K562 (cell line): Measurements from ENCODE around the gene TMEM53. TPM values are rescaled to one million over a fixed set of nuclear protein-coding genes. Genes with fewer than 3 reads are reported as not detected.

Source experiments
- ATF3 ChIP-seq, 2 experiments: fragments of 450-650 bp in 1 of 2; sonication (generic) in 1 of 2; formaldehyde crosslinking in 1 of 2; IDR thresholded peaks in 1 of 2; conservative IDR thresholded peaks in 1 of 2; 2 replicates each; pipeline versions ENCODE4 v1.6.1 to v1.8.1; 2016 to 2023; ENCODE audit warnings: mild to moderate bottlenecking in 2 of 2, moderate library complexity in 2 of 2, inconsistent platforms in 1 of 2, missing genetic modification reagents in 1 of 2
- E2F5 ChIP-seq: sonication (generic); formaldehyde crosslinking; IDR thresholded peaks from 2 replicates; pipeline ENCODE4 v1.8.0; 2022; ENCODE audit warnings: mild to moderate bottlenecking, missing genetic modification reagents
- ETV1 ChIP-seq: fragments of 450-650 bp; conservative IDR thresholded peaks from 2 replicates; pipeline ENCODE4 v1.6.1; 2016; ENCODE audit warnings: missing genetic modification characterization, control low read depth, low read depth, missing compliant biosample characterization
- FOXO4 ChIP-seq: fragments of 450-650 bp; formaldehyde crosslinking; IDR thresholded peaks from 2 replicates; pipeline ENCODE4 v1.4.0; 2020; ENCODE audit warnings: mild to moderate bottlenecking, moderate library complexity
- HBP1 ChIP-seq: fragments of 450-650 bp; formaldehyde crosslinking; IDR thresholded peaks from 2 replicates; pipeline ENCODE4 v1.4.0; 2022; ENCODE audit warnings: missing genetic modification characterization
- HEY1 ChIP-seq: fragments of 250-450 bp; sonication (Bioruptor Pico); IDR thresholded peaks from 2 replicates; pipeline ENCODE4 v1.5.0; 2020; ENCODE audit warnings: mild to moderate bottlenecking, moderate library complexity, borderline replicate concordance
- HNRNPLL ChIP-seq: fragments of 200-400 bp; formaldehyde crosslinking; IDR thresholded peaks from 2 replicates; pipeline ENCODE4 v1.6.1; 2017; ENCODE audit warnings: low read length, low read depth, mild to moderate bottlenecking; ENCODE audit not compliant: poor library complexity, severe bottlenecking
- JUN ChIP-seq, 2 experiments: sonication (generic) in 1 of 2; formaldehyde crosslinking in 1 of 2; IDR thresholded peaks; 2 replicates each; pipeline versions ENCODE4 v1.6.1 to v1.8.0; 2012 to 2022; ENCODE audit warnings: borderline replicate concordance in 2 of 2, mild to moderate bottlenecking in 2 of 2, improper control_type of control experiment in 1 of 2, low read depth in 1 of 2, low read length in 1 of 2, missing genetic modification reagents in 1 of 2
- KLF13 ChIP-seq: fragments of 450-650 bp; IDR thresholded peaks from 2 replicates; pipeline ENCODE4 v1.6.1; 2016; ENCODE audit warnings: missing genetic modification characterization, low read depth, mild to moderate bottlenecking, missing compliant biosample characterization, moderate library complexity, borderline replicate concordance
- POLR2G ChIP-seq: fragments of 200-400 bp; formaldehyde crosslinking; IDR thresholded peaks from 2 replicates; pipeline ENCODE4 v1.6.1; 2017; ENCODE audit warnings: low read depth, mild to moderate bottlenecking, antibody characterized with exemption, low read length, moderate library complexity
- TAF9B ChIP-seq: fragments of 450-650 bp; IDR thresholded peaks from 2 replicates; pipeline ENCODE4 v1.6.1; 2018; ENCODE audit warnings: mild to moderate bottlenecking; ENCODE audit not compliant: partially characterized antibody
- TOE1 ChIP-seq, 2 experiments: fragments of 450-650 bp in 1 of 2; sonication (generic) in 1 of 2; formaldehyde crosslinking in 1 of 2; IDR thresholded peaks; 2 replicates each; pipeline versions ENCODE4 v1.7.1 to v1.8.0; 2016 to 2022; ENCODE audit warnings: borderline replicate concordance in 2 of 2, mild to moderate bottlenecking in 2 of 2, antibody characterized with exemption in 1 of 2, inconsistent platforms in 1 of 2, low read depth in 1 of 2, missing genetic modification reagents in 1 of 2, moderate library complexity in 1 of 2
- TSC22D4 ChIP-seq: fragments of 450-650 bp; IDR thresholded peaks from 2 replicates; pipeline ENCODE4 v1.6.1; 2016; ENCODE audit warnings: missing genetic modification characterization, missing biosample characterization, control low read depth
- ZC3H11A ChIP-seq: IDR thresholded peaks from 2 replicates; pipeline ENCODE4 v1.6.1; 2012; ENCODE audit warnings: low read depth, low read length, improper control_type of control experiment
- ZNF584 ChIP-seq: fragments of 200-800 bp; sonication (Bioruptor generic); IDR thresholded peaks from 2 replicates; pipeline ENCODE4 v1.6.1; 2016; ENCODE audit warnings: low read depth, mild to moderate bottlenecking, missing genetic modification characterization, missing compliant biosample characterization
- polyA plus RNA-seq, 8 experiments: library from polyadenylated mRNA; depleted of rRNA in 4 of 8; stranded (reverse) in 5 of 8; unstranded in 3 of 8; fragments of >200 nt; fragmentation: Nextera tagmentation in 2 of 8; fragmentation: Illumina TruSeq in 1 of 8; extraction: Ambion mirVana in 2 of 8; extraction: Trizol in 1 of 8; gene quantifications; 2 replicates each; pipeline versions ENCODE4 v1.2.1 to v1.2.3, GENCODE V29; 2011 to 2014; ENCODE audit warnings: inconsistent platforms in 1 of 8, missing spikeins in 1 of 8
- total RNA-seq, 7 experiments: library from RNA; depleted of rRNA in 6 of 7; stranded (reverse); fragments of >200 nt in 6 of 7; fragmentation: Illumina TruSeq in 2 of 7; extraction: Trizol in 2 of 7; gene quantifications; 2 replicates each; pipeline versions ENCODE4 v1.2.1 to v1.2.3, GENCODE V29; 2011 to 2021; ENCODE audit warnings: low replicate concordance in 1 of 7

Gene TMEM53
- total and polyA plus RNA-seq, 9 of the 15 experiments (the other 6 are each of a cell fraction or from before 2014, with no cell fraction given), result 0.23 to 3.7 (median 2.0) TPM

- TF ChIP-seq ATF3 (IDR thresholded peaks at IDR 0.05) (peak; percentile 76), ATF3 (CRISPR knock-in tag; conservative IDR thresholded peaks at IDR 0.05) (no peak), KLF13 (tag) (0 out of 2 replicates have a peak, but pooled peaks have one; percentile 47), FOXO4 (CRISPR knock-in tag) (0 out of 2 replicates have a peak, but pooled peaks have one; percentile 65), HBP1 (CRISPR knock-in tag) (0 out of 2 replicates have a peak, but pooled peaks have one; percentile 27), TOE1 (IDR thresholded peaks at IDR 0.05; ENCODE audit: borderline replicate concordance) (peak; percentile 46; the same call in 1 of the 2 replicates), TOE1 (CRISPR knock-in tag; IDR thresholded peaks at IDR 0.05; ENCODE audit: borderline replicate concordance, low read depth) (no peak), HNRNPLL (peak; percentile 61), HEY1 (no peak), TAF9B (no peak), POLR2G (peak; percentile 84), E2F5 (0 out of 2 replicates have a peak, but pooled peaks have one; percentile 36), ZC3H11A (no peak), TSC22D4 (tag) (no peak), ETV1 (tag) (peak; percentile 69), ZNF584 (CRISPR knock-in tag) (no peak), JUN (IDR thresholded peaks at IDR 0.05; ENCODE audit: borderline replicate concordance, low read depth, low read length) (peak; percentile 19; the same call in 1 of the 2 replicates), JUN (CRISPR knock-in tag; IDR thresholded peaks at IDR 0.05; ENCODE audit: borderline replicate concordance) (no peak)
Measured at GRCh38 chr1:44674113-44675000, at the start of gene TMEM53, which contains the start of gene ARMH1 (continued).
